SU-DHL-6 (cell line): ENCODE measurements around the gene LRRC18.

Source experiments
- H2AFZ ChIP-seq: fragments of 200-600 bp; sonication (generic); 2 replicates; pipeline ENCODE4 v1.6.1; 2014; ENCODE audit warnings: low read depth, mild to moderate bottlenecking, moderate library complexity, mixed read lengths, antibody characterized with exemption, low read length; ENCODE audit not compliant: severe bottlenecking
- H3F3A ChIP-seq: fragments of 200-600 bp; shearing (Covaris generic); 2 replicates; pipeline ENCODE4 v1.6.0; 2016; ENCODE audit warnings: antibody characterized with exemption, mild to moderate bottlenecking; ENCODE audit not compliant: insufficient read depth
- H3K27ac ChIP-seq: fragments of 200-600 bp; sonication (generic); 2 replicates; pipeline ENCODE4 v1.5.1; 2016; ENCODE audit warnings: low read depth, mild to moderate bottlenecking, low read length, moderate library complexity, mixed read lengths
- H3K27me3 ChIP-seq: fragments of 200-600 bp; sonication (generic), shearing (Covaris generic); 2 replicates; pipeline ENCODE4 v1.6.0; 2014; ENCODE audit warnings: mild to moderate bottlenecking, low read length
- H3K36me3 ChIP-seq: fragments of 200-600 bp; sonication (generic); 2 replicates; pipeline ENCODE4 v1.6.1; 2014; ENCODE audit warnings: mild to moderate bottlenecking, low read length, mixed read lengths
- H3K4me2 ChIP-seq: fragments of 300-600, 200-600 bp; shearing (Covaris generic), sonication (generic); 2 replicates; pipeline ENCODE4 v1.6.0; 2014; ENCODE audit warnings: low read length, low read depth, mild to moderate bottlenecking; ENCODE audit not compliant: poor library complexity, severe bottlenecking
- H3K4me3 ChIP-seq: fragments of 200-600 bp; sonication (generic); 2 replicates; pipeline ENCODE4 v1.5.1; 2014; ENCODE audit warnings: antibody characterized with exemption, low read length, mild to moderate bottlenecking, mixed read lengths; ENCODE audit not compliant: insufficient read depth, poor library complexity, severe bottlenecking
- H3K79me2 ChIP-seq: fragments of 200-600 bp; sonication (generic); 2 replicates; pipeline ENCODE4 v1.6.1; 2014; ENCODE audit warnings: mild to moderate bottlenecking, low read length, moderate library complexity; ENCODE audit not compliant: insufficient read depth
- H3K9ac ChIP-seq: fragments of 200-600 bp; sonication (generic); 2 replicates; pipeline ENCODE4 v1.7.0; 2014; ENCODE audit warnings: mild to moderate bottlenecking, low read length
- H3K9me2 ChIP-seq: fragments of 200-600 bp; sonication (generic); replicated peaks from 2 replicates; pipeline ENCODE4 v1.6.1; 2014; ENCODE audit warnings: low read length; ENCODE audit not compliant: insufficient read depth
- H3K9me3 ChIP-seq: fragments of 200-600 bp; sonication (generic); 2 replicates; pipeline ENCODE4 v1.6.1; 2014; ENCODE audit warnings: low read length, mixed read lengths; ENCODE audit not compliant: insufficient read depth
- H4K20me1 ChIP-seq: fragments of 200-600 bp; sonication (generic); 2 replicates; pipeline ENCODE4 v1.6.1; 2014; ENCODE audit warnings: low read depth, mild to moderate bottlenecking, antibody characterized with exemption, low read length, moderate library complexity, mixed read lengths
- EZH2phosphoT487 ChIP-seq: fragments of 200-600 bp; sonication (generic), shearing (Covaris generic); conservative IDR thresholded peaks from 2 replicates; pipeline ENCODE4 v1.6.1; 2018; ENCODE audit warnings: mild to moderate bottlenecking, antibody characterized with exemption, low read length, moderate library complexity, mixed read lengths
- TF ChIP-seq, protein P1 (sequence below): fragments of 200-600 bp; sonication (generic); IDR thresholded peaks from one replicate; pipeline ENCODE4 v1.5.1; 2017; ENCODE audit warnings: antibody characterized with exemption, mild to moderate bottlenecking, low read length, moderate library complexity; ENCODE audit not compliant: insufficient read depth, poor library complexity, severe bottlenecking

The LRRC18 gene

GRCh38 chr10:48900371-48900801, 39.3 kb downstream of the LRRC18 start:
- no peaks in the 10 kb centered on the region for H3K36me3 ChIP-seq

GRCh38 chr10:48899781-48900180, 39.9 kb downstream of the LRRC18 start:
- Histone ChIP-seq H3K4me2 (no peak overlapping the region), H3K27me3 (no peaks in the 10 kb centered on the region), H4K20me1 (no peaks in the 10 kb centered on the region), H3K9me3 (no peaks in the 10 kb centered on the region), H3K27ac (no peak overlapping the region), H3K9me2 (no peaks in the 10 kb centered on the region), H3K79me2 (no peaks in the 10 kb centered on the region), H2AFZ (no peak overlapping the region), H3F3A (no peaks in the 10 kb centered on the region), H3K4me3 (no peak overlapping the region), H3K9ac (no peak overlapping the region), H3K36me3 (no peaks in the 10 kb centered on the region)
- TF ChIP-seq EZH2phosphoT487 = no peak
- TF ChIP-seq, protein P1, sequence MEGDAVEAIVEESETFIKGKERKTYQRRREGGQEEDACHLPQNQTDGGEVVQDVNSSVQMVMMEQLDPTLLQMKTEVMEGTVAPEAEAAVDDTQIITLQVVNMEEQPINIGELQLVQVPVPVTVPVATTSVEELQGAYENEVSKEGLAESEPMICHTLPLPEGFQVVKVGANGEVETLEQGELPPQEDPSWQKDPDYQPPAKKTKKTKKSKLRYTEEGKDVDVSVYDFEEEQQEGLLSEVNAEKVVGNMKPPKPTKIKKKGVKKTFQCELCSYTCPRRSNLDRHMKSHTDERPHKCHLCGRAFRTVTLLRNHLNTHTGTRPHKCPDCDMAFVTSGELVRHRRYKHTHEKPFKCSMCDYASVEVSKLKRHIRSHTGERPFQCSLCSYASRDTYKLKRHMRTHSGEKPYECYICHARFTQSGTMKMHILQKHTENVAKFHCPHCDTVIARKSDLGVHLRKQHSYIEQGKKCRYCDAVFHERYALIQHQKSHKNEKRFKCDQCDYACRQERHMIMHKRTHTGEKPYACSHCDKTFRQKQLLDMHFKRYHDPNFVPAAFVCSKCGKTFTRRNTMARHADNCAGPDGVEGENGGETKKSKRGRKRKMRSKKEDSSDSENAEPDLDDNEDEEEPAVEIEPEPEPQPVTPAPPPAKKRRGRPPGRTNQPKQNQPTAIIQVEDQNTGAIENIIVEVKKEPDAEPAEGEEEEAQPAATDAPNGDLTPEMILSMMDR = no peak

More at GRCh38 chr10:48900371-48900801, 39.3 kb downstream of the LRRC18 start:
- no peaks in the 10 kb centered on the region for H3K9me2 ChIP-seq
- no peaks in the 10 kb centered on the region for H3F3A ChIP-seq
- no peak for TF ChIP-seq EZH2phosphoT487
- TF ChIP-seq, protein P1 = no peak
- no peaks in the 10 kb centered on the region for H4K20me1 ChIP-seq
- no peak overlapping the region for H3K4me3 ChIP-seq
- no peaks in the 10 kb centered on the region for H3K27me3 ChIP-seq
- no peak overlapping the region for H3K9ac ChIP-seq
- no peak overlapping the region for H3K27ac ChIP-seq
- H3K9me3 ChIP-seq = no peaks in the 10 kb centered on the region
- H2AFZ ChIP-seq = no peak overlapping the region
- no peaks in the 10 kb centered on the region for H3K79me2 ChIP-seq
- no peak overlapping the region for H3K4me2 ChIP-seq

- Histone ChIP-seq H3K4me3 (no peak overlapping the region), H2AFZ (no peak overlapping the region), H3K9me3 (no peaks in the 10 kb centered on the region), H3K4me2 (no peak overlapping the region), H3K79me2 (no peaks in the 10 kb centered on the region), H3K36me3 (no peaks in the 10 kb centered on the region), H3K27me3 (no peaks in the 10 kb centered on the region), H3K9me2 (no peaks in the 10 kb centered on the region), H3F3A (no peaks in the 10 kb centered on the region), H3K27ac (no peak overlapping the region), H4K20me1 (no peaks in the 10 kb centered on the region), H3K9ac (no peak overlapping the region)
- TF ChIP-seq, protein P1 = no peak
- no peak for TF ChIP-seq EZH2phosphoT487
Observed at GRCh38 chr10:48898426-48898825, 41.2 kb downstream of the LRRC18 start.
